ENCODE data around the gene SLC25A33.

GRCh38 chr1:9558271-9558945 is 19.1 kb downstream of the SLC25A33 start:
- TF ChIP-seq CTCF (conservative IDR thresholded peaks at IDR 0.05; ENCODE audit: low read depth, low read length), result no peak
- no peak for TF ChIP-seq EZH2phosphoT487 (IDR thresholded peaks at IDR 0.05; ENCODE audit: borderline replicate concordance, low read length)
- no peak for TF ChIP-seq EZH2 (IDR thresholded peaks at IDR 0.05; ENCODE audit: low read length, unreplicated experiment)

Measured in PC-3 (cell line).